ENCODE measurements around the gene FMR1NB.

- TF ChIP-seq CTCF (IDR thresholded peaks at IDR 0.05; ENCODE audit: borderline replicate concordance, extremely low read depth, low read length, poor library complexity, severe bottlenecking) (no peak), EZH2 (IDR thresholded peaks at IDR 0.05; ENCODE audit: borderline replicate concordance, low read depth, low read length, severe bottlenecking) (no peak)
Observed at GRCh38 chrX:147953976-147954375, 27.2 kb upstream of the FMR1NB start.
